Measurements from ENCODE around the gene LY6G6D.

Gene LY6G6D

DNA sequence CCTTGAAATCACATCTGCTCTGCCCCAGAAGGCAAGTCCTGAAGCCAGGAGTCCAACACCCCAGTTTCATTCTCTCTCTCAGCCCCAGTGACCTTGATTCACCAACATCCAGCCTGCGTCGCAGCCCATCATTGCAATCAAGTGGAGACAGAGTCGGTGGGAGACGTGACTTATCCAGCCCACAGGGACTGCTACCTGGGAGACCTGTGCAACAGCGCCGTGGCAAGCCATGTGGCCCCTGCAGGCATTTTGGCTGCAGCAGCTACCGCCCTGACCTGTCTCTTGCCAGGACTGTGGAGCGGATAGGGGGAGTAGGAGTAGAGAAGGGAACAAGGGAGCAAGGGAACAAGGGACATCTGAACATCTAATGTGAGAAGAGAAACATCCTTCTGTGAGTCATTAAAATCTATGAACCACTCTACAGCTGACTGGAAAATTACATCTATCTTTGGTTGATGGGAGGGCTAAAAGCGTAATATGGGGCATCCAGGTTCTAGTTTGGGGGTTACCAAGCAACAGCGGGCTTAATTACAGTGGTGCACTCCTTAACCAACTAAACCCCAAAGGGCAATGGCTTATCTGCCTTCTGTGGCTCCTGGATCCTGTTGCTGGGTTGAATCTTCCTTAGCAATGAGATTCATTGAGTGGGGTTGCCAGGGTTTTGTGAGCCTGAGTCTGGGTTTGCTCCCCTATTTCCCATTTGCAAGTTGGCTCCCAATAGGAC lies 2.5 kb downstream of the LY6G6D start:
- no peak for DNase-seq (ENCODE audit: extremely low read depth in 1 of 2, low read depth in 1 of 2)

GRCh38 chr6:31718265-31718664 lies 3.1 kb downstream of the LY6G6D start:
- DNase-seq (ENCODE audit: extremely low read depth in 1 of 2, low read depth in 1 of 2), result no peak

DNA sequence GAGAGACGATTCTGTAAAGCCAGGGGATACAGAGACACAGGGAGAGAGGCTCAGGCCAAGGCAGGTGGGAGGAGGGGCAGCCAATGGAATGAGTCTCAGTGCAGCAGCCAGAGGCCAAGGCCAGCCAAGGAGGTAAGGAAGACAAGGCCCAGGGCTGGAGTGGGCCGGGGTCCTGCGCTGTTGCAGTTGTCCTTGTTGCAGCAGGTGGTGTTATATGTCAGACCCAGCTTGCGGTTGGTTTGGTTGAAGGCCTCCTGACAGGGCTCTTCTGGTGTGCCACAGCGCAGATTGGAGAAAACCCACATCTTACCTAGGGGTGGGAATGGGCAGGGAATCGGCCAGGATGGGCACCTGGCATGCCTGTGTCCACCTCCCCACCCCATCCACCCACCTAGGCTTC lies 3.9 kb downstream of the LY6G6D start:
- no peak for DNase-seq (ENCODE audit: extremely low read depth in 1 of 2, low read depth in 1 of 2)

GRCh38 chr6:31720196-31720770 lies 5.1 kb downstream of the LY6G6D start:
- DNase-seq (ENCODE audit: extremely low read depth in 1 of 2, low read depth in 1 of 2), result no peak

DNA sequence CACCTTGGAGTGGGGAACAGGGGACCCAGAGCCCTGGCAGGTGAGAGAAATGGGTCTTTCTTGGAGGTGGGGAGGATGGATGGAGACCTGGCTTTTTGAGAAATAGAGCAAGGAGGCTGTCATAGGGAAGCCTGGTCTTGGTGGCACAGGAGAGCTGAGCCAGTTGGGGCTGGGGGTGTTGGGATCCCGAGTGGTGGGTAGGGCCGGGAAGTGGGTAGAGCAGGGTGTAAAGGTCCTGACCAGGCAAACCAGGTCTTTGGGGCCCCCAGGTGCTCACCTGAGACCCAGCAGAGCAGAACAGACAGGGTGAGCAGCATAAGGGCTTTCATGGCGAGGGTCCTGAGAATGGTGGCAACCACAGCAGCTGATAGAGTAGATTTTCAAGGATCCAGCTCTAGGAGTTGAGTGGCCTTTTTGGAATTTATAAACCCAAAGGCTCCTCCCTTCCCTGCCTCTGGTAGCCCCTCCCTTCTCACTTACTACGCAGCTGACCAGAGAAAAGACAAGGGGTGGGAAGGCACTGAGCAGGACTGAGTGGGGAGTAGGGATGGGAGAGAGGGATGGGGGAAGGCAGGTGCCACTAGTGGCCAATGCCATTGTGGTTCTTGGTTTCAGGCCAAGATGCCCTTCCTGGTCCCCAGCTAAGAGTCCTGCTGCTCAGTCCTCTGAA lies 6.3 kb downstream of the LY6G6D start, which contains the start of gene LY6G6C:
Gene LY6G6C (minus strand): TSS at position 396 of the 670 bp plus-strand sequence. CDS start 67 bp downstream, at position 329.
- DNase-seq (ENCODE audit: extremely low read depth in 1 of 2, low read depth in 1 of 2), result no peak

DNA sequence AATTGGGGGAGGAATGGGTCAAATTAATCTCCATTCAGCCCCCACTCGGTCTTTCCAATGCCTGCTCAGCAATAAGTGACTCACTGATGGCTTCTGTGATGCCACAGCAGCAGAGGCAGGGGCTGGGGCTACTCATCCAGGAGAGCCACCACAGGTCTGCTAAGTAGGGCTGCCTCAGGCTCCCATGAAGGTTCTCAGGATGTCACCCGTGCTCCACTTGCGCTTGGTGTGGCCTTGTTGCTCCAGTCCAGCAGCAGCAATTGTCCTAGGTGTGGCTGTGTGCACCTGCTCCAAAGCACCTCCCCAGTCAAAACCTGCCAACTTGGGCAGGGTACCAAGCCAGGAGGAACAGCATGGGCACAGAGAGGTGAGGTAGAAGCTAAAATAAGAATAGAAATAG lies 7.0 kb downstream of the LY6G6D start:
- no peak for DNase-seq (ENCODE audit: extremely low read depth in 1 of 2, low read depth in 1 of 2)

- DNase-seq (ENCODE audit: extremely low read depth in 1 of 2, low read depth in 1 of 2), result no peak
Measured at GRCh38 chr6:31723245-31723979, 8.3 kb downstream of the LY6G6D start, which contains the start of gene MPIG6B. Gene MPIG6B, plus strand, starts transcription at chr6:31723373. Its CDS starts 11 bp downstream, at chr6:31723384.

- DNase-seq (ENCODE audit: extremely low read depth in 1 of 2, low read depth in 1 of 2), result no peak
Measured at GRCh38 chr6:31723980-31724691, 9.0 kb downstream of the LY6G6D start.

DNA sequence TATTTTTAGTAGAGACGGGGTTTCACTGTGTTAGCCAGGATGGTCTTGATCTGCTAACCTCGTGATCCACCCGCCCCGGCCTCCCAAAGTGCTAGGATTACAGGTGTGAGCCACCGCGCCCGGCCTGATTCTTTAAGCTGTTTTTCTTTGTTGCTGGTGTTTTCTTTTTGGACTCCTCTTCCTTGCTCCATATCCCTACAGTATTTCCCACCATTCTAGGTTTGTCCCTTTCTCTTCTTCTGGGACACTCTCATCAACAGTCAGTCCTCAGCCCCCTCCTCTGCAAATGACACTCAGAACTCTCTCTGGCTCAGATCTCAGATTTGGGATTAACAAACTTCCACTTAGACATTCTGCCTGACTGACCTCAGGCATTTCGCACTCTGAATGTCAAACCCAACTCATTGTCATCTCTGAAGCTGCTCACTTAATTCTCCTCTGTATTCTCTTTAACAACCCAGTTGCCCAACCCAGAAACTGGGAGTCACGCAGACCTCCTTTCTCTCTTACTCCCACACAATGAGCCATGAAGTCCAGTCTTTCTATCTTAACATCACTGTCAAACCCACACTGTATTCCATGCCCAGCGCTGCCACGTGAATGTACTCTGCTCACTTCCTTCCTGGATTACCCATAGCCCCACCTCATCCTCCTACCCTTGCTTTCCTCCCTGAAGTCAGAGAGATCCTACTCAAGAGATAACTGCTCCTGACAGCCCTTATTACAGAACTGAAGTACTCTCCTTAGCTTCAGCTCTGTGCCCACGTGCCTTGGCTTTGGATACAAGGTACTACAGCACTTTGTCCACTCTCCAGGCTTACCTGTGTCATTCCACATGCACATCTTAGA lies 10.6 kb downstream of the LY6G6D start:
- DNase-seq (ENCODE audit: extremely low read depth in 1 of 2, low read depth in 1 of 2), result no peak

GRCh38 chr6:31727034-31727716 lies 12.0 kb downstream of the LY6G6D start:
- no peak for DNase-seq (ENCODE audit: extremely low read depth in 1 of 2, low read depth in 1 of 2)

- DNase-seq (ENCODE audit: extremely low read depth in 1 of 2, low read depth in 1 of 2), result no peak
Measured at GRCh38 chr6:31727717-31728671, 12.8 kb downstream of the LY6G6D start.

DNA sequence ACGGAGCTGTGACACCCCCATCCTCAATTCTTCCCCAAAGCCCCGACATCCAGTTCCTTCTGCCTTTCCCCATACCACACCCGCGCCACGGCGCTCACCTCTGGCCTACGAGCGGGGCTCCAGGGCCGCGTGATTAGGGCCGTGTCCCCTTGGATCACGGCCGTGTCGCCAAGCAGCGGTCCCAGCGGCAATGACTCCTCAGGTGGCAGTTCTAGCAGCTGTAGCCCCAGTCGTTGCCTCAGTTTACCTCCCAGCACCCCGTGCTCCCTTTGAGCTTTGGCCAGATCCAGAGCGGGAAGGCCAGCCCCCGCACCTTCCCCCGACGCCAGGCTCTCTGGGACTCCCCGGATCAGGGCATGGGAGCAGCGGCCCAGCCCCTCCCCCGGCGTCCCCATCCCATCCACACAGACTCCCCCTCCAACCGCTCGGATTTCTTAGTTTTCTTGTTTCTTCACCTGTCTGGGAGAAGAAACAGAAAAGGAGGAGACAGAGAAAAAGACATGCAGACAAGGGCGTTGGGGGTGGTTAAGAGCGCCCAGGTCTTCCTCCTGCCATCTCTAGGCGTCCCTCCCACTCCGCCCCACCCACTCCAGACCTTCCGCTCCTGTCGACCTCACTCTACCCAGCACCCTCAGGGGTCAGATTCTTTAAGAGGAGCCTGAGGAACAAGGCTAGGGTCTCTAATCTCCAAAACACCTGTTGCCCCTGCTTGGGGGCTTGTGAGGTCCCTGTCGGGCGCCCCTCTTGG lies 13.8 kb downstream of the LY6G6D start, which contains the start of gene DDAH2:
Gene DDAH2 (minus strand): TSS at position 533 of the 748 bp plus-strand sequence. CDS start 138 bp downstream, at position 395.
- DNase-seq (ENCODE audit: extremely low read depth in 1 of 2, low read depth in 1 of 2), result no peak

DNA sequence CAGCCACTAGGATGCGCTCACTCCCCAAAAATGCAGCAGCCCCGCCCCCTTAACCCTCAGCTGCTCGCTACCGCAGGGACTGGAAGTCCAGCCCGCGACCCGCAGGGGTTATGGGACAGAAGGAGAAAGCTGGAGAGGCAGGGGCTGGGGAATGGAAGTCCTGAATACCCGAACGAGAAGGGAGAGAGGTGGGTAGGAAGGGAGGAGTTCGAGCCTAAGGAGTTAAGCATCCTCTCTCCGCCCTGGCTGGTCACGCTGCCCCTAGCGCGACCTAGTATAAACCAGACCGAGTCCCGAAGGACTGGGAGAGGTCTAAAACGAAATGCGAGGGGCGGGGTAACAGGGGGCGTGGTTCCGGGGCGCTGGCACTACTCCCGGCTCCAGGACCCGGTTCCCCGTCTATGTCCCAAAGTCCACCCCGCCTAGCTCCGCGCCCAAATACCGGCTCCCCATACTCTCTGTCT lies 14.4 kb downstream of the LY6G6D start:
- peak; percentile 53 to 71 for DNase-seq (ENCODE audit: extremely low read depth in 1 of 2, low read depth in 1 of 2)

DNA sequence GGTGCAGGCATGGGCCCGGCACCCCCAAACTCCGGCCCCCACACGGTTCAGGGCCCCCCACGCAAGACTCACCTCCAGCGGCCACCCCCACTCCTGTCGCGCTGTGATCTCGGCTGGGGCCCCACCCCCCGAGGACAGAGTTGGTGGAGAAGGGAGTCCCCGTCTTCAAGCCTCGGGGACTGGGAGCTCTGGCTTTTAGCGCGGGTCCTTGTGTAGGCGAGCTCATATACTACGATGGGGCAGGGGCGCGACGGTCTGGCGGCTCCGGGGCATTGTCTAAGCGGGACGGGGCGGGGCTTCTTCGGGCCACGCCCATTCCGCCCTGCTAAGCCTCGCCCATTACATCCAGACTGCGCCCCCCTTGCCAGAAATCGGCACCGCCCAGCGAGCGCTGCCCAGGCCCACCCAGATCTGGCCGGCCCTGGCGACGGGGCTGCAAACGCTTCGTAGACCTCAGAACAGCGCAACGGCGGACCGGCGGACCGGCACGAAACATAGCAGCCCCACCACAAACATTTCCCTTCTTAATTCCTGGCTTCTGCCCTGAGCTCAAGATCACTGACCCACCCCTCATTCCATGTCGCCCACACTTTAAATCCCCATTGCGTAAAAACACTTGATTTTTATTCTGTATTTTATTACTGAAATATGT lies 15.0 kb downstream of the LY6G6D start:
- peak; percentile 62 to 65 for DNase-seq (ENCODE audit: extremely low read depth in 1 of 2, low read depth in 1 of 2)

GRCh38 chr6:31730631-31731086 lies 15.5 kb downstream of the LY6G6D start:
- no peak for DNase-seq (ENCODE audit: extremely low read depth in 1 of 2, low read depth in 1 of 2)

GRCh38 chr6:31732029-31732428 lies 16.9 kb downstream of the LY6G6D start:
- no peak for DNase-seq (ENCODE audit: extremely low read depth in 1 of 2, low read depth in 1 of 2)
